Islet of Langerhans (tissue), 1 donor: ENCODE data around the gene METTL13.

Experiments used
- FAIRE-seq: peaks from one replicate; lab custom pipeline; 2011; peaks lifted over from hg19 to GRCh38; lab: Jason Lieb, UNC

METTL13 gene

GRCh38 chr1:171781176-171781875, at the start of gene METTL13:
Gene METTL13 (plus strand): TSS chr1:171781660. CDS start chr1:171781968, 308 bp downstream.
- FAIRE-seq, result peak; percentile 89

GRCh38 chr1:171736196-171736595, 45.3 kb upstream of the METTL13 start:
- FAIRE-seq, result no peak

- no peak for FAIRE-seq
Measured at GRCh38 chr1:171738911-171739310, 42.5 kb upstream of the METTL13 start.

GRCh38 chr1:171739656-171740055, 41.8 kb upstream of the METTL13 start:
- no peak for FAIRE-seq

- no peak for FAIRE-seq
Measured at GRCh38 chr1:171740356-171740863, 41.0 kb upstream of the METTL13 start.

GRCh38 chr1:171740987-171741871, 40.2 kb upstream of the METTL13 start:
- FAIRE-seq, result no peak

- no peak for FAIRE-seq
Measured at GRCh38 chr1:171741872-171742576, 39.4 kb upstream of the METTL13 start, which contains the start of gene VAMP4. Gene VAMP4 (minus strand): TSS chr1:171742065. CDS start chr1:171738414, 3,651 bp downstream.

- no peak for FAIRE-seq
Measured at GRCh38 chr1:171742577-171742922, 38.9 kb upstream of the METTL13 start.

GRCh38 chr1:171743081-171743870, 38.2 kb upstream of the METTL13 start:
- no peak for FAIRE-seq

- FAIRE-seq, result no peak
Measured at GRCh38 chr1:171744986-171745385, 36.5 kb upstream of the METTL13 start.

- FAIRE-seq, result no peak
Measured at GRCh38 chr1:171748651-171749050, 32.8 kb upstream of the METTL13 start.

- no peak for FAIRE-seq
Measured at GRCh38 chr1:171751221-171751620, 30.2 kb upstream of the METTL13 start.

GRCh38 chr1:171753182-171753581, 28.3 kb upstream of the METTL13 start:
- FAIRE-seq, result no peak

GRCh38 chr1:171753685-171754352, 27.6 kb upstream of the METTL13 start:
- FAIRE-seq, result no peak

GRCh38 chr1:171754353-171754705, 27.1 kb upstream of the METTL13 start:
- no peak for FAIRE-seq

GRCh38 chr1:171754971-171755370, 26.5 kb upstream of the METTL13 start:
- FAIRE-seq, result no peak

- FAIRE-seq, result no peak
Measured at GRCh38 chr1:171756856-171757255, 24.6 kb upstream of the METTL13 start.

GRCh38 chr1:171758011-171758410, 23.4 kb upstream of the METTL13 start:
- no peak for FAIRE-seq

GRCh38 chr1:171762143-171762563, 19.3 kb upstream of the METTL13 start:
- no peak for FAIRE-seq

- no peak for FAIRE-seq
Measured at GRCh38 chr1:171763764-171764163, 17.7 kb upstream of the METTL13 start.

GRCh38 chr1:171769171-171769570, 12.3 kb upstream of the METTL13 start:
- FAIRE-seq, result no peak
